ENCODE measurements around the gene C16orf87.

C16orf87 gene

GRCh38 chr16:46762583-46762982 is 68.4 kb downstream of the C16orf87 start:
- H3K4me3 ChIP-seq (ENCODE audit: low read depth, low read length): no peak overlapping the region
- POLR2A ChIA-PET: no interaction called here
- no peak for DNase-seq (ENCODE audit: low read depth, low spot score)
- TF ChIP-seq CTCF (IDR thresholded peaks at IDR 0.05; ENCODE audit: insufficient read depth, low read length, missing control alignments): no peak
- CTCF ChIA-PET: no interaction called here

- DNase-seq (ENCODE audit: low read depth, low spot score): no peak
- CTCF ChIA-PET: interaction anchor here (1.2 kb wide), 1 partner anchor 16 kb away, joined by 3 read pairs; no protein-coding TSS in a partner anchor
- POLR2A ChIA-PET: no interaction called here
- no peak overlapping the region for H3K4me3 ChIP-seq (ENCODE audit: low read depth, low read length)
- TF ChIP-seq CTCF (IDR thresholded peaks at IDR 0.05; ENCODE audit: insufficient read depth, low read length, missing control alignments): no peak
These were observed 71.7 kb downstream of the C16orf87 start for GRCh38 chr16:46759309-46759708.

GRCh38 chr16:46757339-46758050 is 73.5 kb downstream of the C16orf87 start:
- ChIA-PET POLR2A (no interaction called here), CTCF (no interaction called here)
- H3K4me3 ChIP-seq (ENCODE audit: low read depth, low read length): no peak overlapping the region
- no peak for TF ChIP-seq CTCF (IDR thresholded peaks at IDR 0.05; ENCODE audit: insufficient read depth, low read length, missing control alignments)
- no peak for DNase-seq (ENCODE audit: low read depth, low spot score)

GRCh38 chr16:46756772-46757171 is 74.2 kb downstream of the C16orf87 start:
- no peak for DNase-seq (ENCODE audit: low read depth, low spot score)
- no peak overlapping the region for H3K4me3 ChIP-seq (ENCODE audit: low read depth, low read length)
- no peak for TF ChIP-seq CTCF (IDR thresholded peaks at IDR 0.05; ENCODE audit: insufficient read depth, low read length, missing control alignments)
- ChIA-PET CTCF (no interaction called here), POLR2A (no interaction called here)

GRCh38 chr16:46753015-46753414 is 78.0 kb downstream of the C16orf87 start:
- no peak for TF ChIP-seq CTCF (IDR thresholded peaks at IDR 0.05; ENCODE audit: insufficient read depth, low read length, missing control alignments)
- CTCF ChIA-PET: interaction anchor here (1.1 kb wide), 1 partner anchor 10 kb away, joined by 3 read pairs; no protein-coding TSS in a partner anchor
- H3K4me3 ChIP-seq (ENCODE audit: low read depth, low read length): no peak overlapping the region
- POLR2A ChIA-PET: no interaction called here
- no peak for DNase-seq (ENCODE audit: low read depth, low spot score)

- TF ChIP-seq CTCF (IDR thresholded peaks at IDR 0.05; ENCODE audit: insufficient read depth, low read length, missing control alignments): no peak
These were observed 79.6 kb downstream of the C16orf87 start for GRCh38 chr16:46751381-46751780.

More at GRCh38 chr16:46751381-46751780, 79.6 kb downstream of the C16orf87 start:
- ChIA-PET CTCF (no interaction called here), POLR2A (no interaction called here)
- no peak overlapping the region for H3K4me3 ChIP-seq (ENCODE audit: low read depth, low read length)
- no peak for DNase-seq (ENCODE audit: low read depth, low spot score)

Measured in AG04449 (cell line).